ENCODE measurements around the gene DNAH2. TPM values are rescaled to one million over a fixed set of nuclear protein-coding genes. Genes with fewer than 3 reads are reported as not detected.

The DNAH2 gene
- total and polyA plus RNA-seq, 2 donors (not counting 3 experiments of a cell fraction or from before 2014, with no cell fraction given) = 0.10 to 0.11 TPM

GRCh38 chr17:7755095-7755890, 37.7 kb downstream of the DNAH2 start:
- Histone ChIP-seq H3K4me3 (replicated peaks in 1 of 3; ENCODE audit: insufficient read depth in 1 of 3, low read depth in 1 of 3, low read length in 3 of 3) (no peak overlapping the region), H3K9me1 (replicated peaks; ENCODE audit: control insufficient read depth, extremely low read depth, insufficient read depth, low read length) (no peaks in the 10 kb centered on the region), H3K4me2 (ENCODE audit: insufficient read depth, low read length) (no peak overlapping the region), H2AFZ (ENCODE audit: low read depth, low read length) (no peak overlapping the region), H3K79me2 (ENCODE audit: control insufficient read depth, insufficient read depth, low read length) (no peaks in the 10 kb centered on the region), H3K27me3 (ENCODE audit: control insufficient read depth in 2 of 2, insufficient read depth in 2 of 2, low read length in 2 of 2) (no peaks in the 10 kb centered on the region), H3K4me1 (ENCODE audit: control insufficient read depth, extremely low read depth, insufficient read depth, low read length) (no peaks in the 10 kb centered on the region), H3K9me3 (replicated peaks; ENCODE audit: control insufficient read depth, insufficient read depth, low read length) (no peaks in the 10 kb centered on the region), H3K27ac (ENCODE audit: insufficient read depth, low read depth, low read length) (no peak overlapping the region), H3K36me3 (ENCODE audit: control insufficient read depth in 2 of 2, extremely low read depth in 1 of 2, insufficient read depth in 2 of 2, low read length in 2 of 2) (no peaks in the 10 kb centered on the region), H4K20me1 (replicated peaks; ENCODE audit: control insufficient read depth, extremely low read depth, insufficient read depth, low read length) (no peaks in the 10 kb centered on the region), H3K9ac (replicated peaks; ENCODE audit: extremely low read depth, insufficient read depth, low read length) (no peak overlapping the region)
- DNase-seq (ENCODE audit: low read depth, low spot score) = no peak
- BruUV-seq (replicated peaks) = no TSS peak
- FAIRE-seq = no peak
- intact Hi-C loops (cut with micrococcal nuclease) (no loop called here), dilution Hi-C loops (cut with MboI; ENCODE audit: extremely low pct_ligation_motif_present, low sequenced_read_pairs) (no loop called here)
- TF ChIP-seq POLR2A (IDR thresholded peaks at IDR 0.05; ENCODE audit: low read depth, low read length) = no peak
- TF ChIP-seq GATA2 (IDR thresholded peaks at IDR 0.05; ENCODE audit: insufficient read depth, insufficient read length, low read depth, low read length) = no peak
- no peak for TF ChIP-seq MYC (IDR thresholded peaks at IDR 0.05; ENCODE audit: low read depth, low read length)
- no peak for TF ChIP-seq MAX (IDR thresholded peaks at IDR 0.05; ENCODE audit: insufficient read depth, insufficient read length)
- TF ChIP-seq POLR2AphosphoS5 (IDR thresholded peaks at IDR 0.05; ENCODE audit: insufficient read depth, low read depth, low read length) = no peak
- TF ChIP-seq EZH2 (IDR thresholded peaks at IDR 0.05; ENCODE audit: borderline replicate concordance, low read depth, low read length, severe bottlenecking) = no peak
- TF ChIP-seq FOS (IDR thresholded peaks at IDR 0.05; ENCODE audit: borderline replicate concordance, insufficient read depth, low read length) = no peak
- TF ChIP-seq JUN (IDR thresholded peaks at IDR 0.05; ENCODE audit: borderline replicate concordance, insufficient read depth, insufficient read length, low read depth) = no peak
- TF ChIP-seq, protein P1, sequence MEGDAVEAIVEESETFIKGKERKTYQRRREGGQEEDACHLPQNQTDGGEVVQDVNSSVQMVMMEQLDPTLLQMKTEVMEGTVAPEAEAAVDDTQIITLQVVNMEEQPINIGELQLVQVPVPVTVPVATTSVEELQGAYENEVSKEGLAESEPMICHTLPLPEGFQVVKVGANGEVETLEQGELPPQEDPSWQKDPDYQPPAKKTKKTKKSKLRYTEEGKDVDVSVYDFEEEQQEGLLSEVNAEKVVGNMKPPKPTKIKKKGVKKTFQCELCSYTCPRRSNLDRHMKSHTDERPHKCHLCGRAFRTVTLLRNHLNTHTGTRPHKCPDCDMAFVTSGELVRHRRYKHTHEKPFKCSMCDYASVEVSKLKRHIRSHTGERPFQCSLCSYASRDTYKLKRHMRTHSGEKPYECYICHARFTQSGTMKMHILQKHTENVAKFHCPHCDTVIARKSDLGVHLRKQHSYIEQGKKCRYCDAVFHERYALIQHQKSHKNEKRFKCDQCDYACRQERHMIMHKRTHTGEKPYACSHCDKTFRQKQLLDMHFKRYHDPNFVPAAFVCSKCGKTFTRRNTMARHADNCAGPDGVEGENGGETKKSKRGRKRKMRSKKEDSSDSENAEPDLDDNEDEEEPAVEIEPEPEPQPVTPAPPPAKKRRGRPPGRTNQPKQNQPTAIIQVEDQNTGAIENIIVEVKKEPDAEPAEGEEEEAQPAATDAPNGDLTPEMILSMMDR (IDR thresholded peaks at IDR 0.05; ENCODE audit: extremely low read depth in 1 of 2, insufficient read depth in 1 of 2, low read depth in 1 of 2, low read length in 2 of 2) = no peak
- CTCF ChIA-PET = interaction anchor here (1.1 kb wide), 1 partner anchor 27 kb away, joined by 5 read pairs; no protein-coding TSS in a partner anchor
- POLR2A ChIA-PET = no interaction called here
